Testis (tissue), 2 donors: ENCODE measurements around the gene SUSD3.

Source experiments
- POLR2A ChIP-seq: fragments of 450-650 bp; IDR thresholded peaks from one replicate; pipeline ENCODE4 v1.6.1; 2017; ENCODE audit warnings: antibody characterized with exemption, mild to moderate bottlenecking, moderate library complexity
- TF ChIP-seq, protein P1 (sequence below), 3 experiments: fragments of 450-650 bp in 2 of 3; fragments of 200-600 bp in 1 of 3; sonication (generic) in 1 of 3; IDR thresholded peaks; one replicate each; pipeline ENCODE4 v1.5.1; 2016 to 2019; ENCODE audit warnings: antibody characterized with exemption in 3 of 3, mild to moderate bottlenecking in 2 of 3, moderate library complexity in 1 of 3

DNA sequence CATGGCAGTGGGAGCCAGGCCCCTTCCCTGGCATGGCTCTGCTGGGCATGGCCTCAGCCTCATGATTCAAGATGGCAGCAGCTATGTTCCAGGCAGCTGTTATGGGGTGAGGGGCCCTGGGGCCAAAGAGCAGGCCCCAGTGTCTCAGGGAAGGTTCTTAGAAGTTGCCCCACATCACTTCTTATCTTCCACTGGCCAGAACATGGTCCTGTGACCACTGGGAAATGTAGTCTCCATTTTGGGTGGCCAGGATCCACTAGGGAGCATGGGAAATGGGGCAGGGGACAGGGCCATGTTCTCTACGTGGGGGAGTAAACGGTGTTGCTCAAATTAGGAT, 18.3 kb downstream of the SUSD3 start:
- TF ChIP-seq, protein P1, sequence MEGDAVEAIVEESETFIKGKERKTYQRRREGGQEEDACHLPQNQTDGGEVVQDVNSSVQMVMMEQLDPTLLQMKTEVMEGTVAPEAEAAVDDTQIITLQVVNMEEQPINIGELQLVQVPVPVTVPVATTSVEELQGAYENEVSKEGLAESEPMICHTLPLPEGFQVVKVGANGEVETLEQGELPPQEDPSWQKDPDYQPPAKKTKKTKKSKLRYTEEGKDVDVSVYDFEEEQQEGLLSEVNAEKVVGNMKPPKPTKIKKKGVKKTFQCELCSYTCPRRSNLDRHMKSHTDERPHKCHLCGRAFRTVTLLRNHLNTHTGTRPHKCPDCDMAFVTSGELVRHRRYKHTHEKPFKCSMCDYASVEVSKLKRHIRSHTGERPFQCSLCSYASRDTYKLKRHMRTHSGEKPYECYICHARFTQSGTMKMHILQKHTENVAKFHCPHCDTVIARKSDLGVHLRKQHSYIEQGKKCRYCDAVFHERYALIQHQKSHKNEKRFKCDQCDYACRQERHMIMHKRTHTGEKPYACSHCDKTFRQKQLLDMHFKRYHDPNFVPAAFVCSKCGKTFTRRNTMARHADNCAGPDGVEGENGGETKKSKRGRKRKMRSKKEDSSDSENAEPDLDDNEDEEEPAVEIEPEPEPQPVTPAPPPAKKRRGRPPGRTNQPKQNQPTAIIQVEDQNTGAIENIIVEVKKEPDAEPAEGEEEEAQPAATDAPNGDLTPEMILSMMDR (IDR thresholded peaks at IDR 0.05): no peak
- no peak for TF ChIP-seq POLR2A
